ENCODE results near the gene ZNF33A.
A peak's percentile ranks its signal among the peaks of the same experiment; 100 is the strongest.
"Not testable (repeated sequence)": the region's sequence is repeated elsewhere in the genome, so short reads cannot be mapped to it uniquely, and the experiment has no call there.

The ZNF33A gene

GRCh38 chr10:38045129-38045528 lies 34.7 kb downstream of the ZNF33A start:
- DNase-seq (ENCODE audit: low read depth) = no peak

DNA sequence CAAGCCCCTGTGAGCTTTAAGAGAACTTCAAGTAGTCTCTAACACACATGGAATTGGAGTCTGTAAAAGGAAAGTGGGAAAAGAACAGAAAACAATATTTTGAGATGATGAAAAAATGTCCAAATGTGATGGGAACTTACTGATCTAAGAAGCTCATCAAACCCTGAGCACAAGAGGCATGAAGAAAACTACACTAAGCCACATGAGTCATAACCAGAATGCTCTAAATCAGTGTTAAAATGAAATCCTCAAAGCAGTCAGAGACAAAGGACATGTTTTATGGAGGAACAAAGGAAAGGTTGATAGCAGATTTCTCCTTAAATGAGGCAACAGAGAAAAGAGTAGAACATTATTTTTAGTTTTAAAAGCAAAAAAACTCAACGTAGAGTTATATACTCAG lies 37.2 kb downstream of the ZNF33A start:
- no peak for DNase-seq (ENCODE audit: low read depth)

DNA sequence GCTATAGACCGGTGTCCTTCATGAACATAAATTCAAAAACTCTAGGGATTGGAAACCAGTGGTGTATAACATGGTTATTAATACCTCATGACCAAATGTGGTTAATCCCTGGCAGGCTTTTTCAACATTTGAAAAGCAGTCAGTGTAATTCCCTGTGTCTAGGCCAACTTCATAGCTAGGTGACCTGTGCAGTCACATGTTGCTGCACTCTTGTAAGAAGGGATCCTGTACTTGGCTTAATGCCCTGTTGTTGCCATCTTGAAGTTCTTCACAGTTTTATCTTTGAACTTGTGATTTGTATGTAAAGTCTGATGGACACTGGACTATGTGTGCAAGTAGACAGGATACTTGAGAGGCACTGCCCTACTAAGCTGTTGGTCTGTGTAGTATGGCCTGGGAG lies 39.7 kb downstream of the ZNF33A start:
- DNase-seq (ENCODE audit: low read depth) = no peak

DNA sequence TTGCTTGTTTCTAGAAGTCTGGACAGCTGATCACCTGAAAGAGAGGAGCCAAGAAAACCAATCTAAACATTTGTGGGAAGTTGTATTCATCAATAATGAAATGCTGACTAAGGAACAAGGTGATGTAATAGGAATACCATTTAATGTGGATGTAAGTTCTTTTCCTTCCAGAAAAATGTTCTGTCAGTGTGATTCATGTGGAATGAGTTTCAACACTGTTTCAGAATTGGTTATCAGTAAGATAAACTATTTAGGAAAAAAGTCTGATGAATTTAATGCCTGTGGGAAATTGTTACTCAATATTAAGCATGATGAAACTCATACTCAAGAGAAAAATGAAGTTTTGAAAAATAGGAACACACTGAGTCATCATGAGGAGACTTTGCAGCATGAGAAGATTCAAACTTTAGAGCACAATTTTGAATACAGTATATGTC lies 43.9 kb downstream of the ZNF33A start:
- no peak for DNase-seq (ENCODE audit: low read depth)

GRCh38 chr10:38055274-38055894 lies 44.9 kb downstream of the ZNF33A start:
- DNase-seq (ENCODE audit: low read depth) = not testable (repeated sequence)

DNA sequence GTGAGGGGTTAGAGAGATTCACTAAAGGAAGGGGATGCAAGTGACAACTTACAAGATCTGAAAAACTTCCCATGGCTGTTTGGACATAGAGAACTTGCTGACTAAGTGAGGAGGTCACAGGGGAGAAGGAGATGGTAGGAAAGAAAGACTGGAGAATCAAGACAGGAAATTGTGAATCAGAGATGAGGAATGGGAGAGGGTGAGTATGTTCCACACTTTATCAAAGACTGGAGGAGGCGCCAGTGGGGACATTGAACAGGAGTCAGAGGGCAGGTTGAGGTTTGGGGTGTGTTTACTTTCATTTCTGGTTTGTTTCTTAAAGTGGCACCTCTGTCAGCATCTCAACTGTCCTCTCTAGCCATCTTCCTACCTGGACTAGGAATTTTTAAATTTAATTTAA lies 59.2 kb downstream of the ZNF33A start:
- not testable (repeated sequence) for DNase-seq (ENCODE audit: low read depth)

DNA sequence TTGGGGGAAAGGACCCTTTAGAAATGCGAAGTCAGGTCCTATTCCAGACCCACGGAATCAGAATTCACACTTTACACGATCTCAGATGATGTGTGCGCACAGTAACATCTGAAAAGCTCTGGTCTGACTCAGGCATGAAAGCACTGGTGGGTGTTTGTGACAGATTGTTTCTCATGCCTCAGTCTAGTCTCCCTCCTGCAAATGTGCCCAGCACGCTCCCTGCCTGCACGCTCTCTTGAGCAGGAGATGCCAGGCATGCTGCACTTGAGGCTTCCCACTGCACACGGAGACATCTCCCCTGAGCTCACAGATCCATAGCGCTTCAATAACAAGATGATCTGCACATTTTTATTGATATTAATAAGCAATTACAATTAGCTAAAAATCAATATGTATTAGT lies 60.0 kb downstream of the ZNF33A start:
- DNase-seq (ENCODE audit: low read depth) = no peak

GRCh38 chr10:38072552-38072951 lies 62.1 kb downstream of the ZNF33A start:
- no peak for DNase-seq (ENCODE audit: low read depth)

- no peak for DNase-seq (ENCODE audit: low read depth)
These were observed 66.2 kb downstream of the ZNF33A start for GRCh38 chr10:38076687-38077086.

DNA sequence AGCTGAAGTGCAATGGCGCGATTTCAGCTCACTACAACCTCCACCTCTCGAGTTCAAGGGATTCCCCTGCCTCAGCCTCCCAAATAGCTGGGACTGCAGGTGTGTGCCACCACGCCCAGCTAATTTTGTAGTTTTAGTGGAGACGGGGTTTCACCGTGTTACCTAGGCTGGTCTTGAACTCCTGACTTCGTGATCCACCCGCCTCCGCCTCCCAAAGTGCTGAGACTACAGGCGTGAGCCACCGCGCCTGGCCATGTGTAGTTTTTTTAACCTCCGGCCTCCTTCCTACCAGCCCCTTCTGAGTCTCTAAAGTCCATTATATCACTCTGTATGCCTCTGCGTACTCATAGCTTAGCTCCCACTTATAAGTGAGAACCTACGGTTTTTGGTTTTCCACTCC lies 82.8 kb downstream of the ZNF33A start:
- not testable (repeated sequence) for DNase-seq (ENCODE audit: low read depth)

GRCh38 chr10:38093816-38094157 lies 83.3 kb downstream of the ZNF33A start:
- no peak for DNase-seq (ENCODE audit: low read depth)

DNA sequence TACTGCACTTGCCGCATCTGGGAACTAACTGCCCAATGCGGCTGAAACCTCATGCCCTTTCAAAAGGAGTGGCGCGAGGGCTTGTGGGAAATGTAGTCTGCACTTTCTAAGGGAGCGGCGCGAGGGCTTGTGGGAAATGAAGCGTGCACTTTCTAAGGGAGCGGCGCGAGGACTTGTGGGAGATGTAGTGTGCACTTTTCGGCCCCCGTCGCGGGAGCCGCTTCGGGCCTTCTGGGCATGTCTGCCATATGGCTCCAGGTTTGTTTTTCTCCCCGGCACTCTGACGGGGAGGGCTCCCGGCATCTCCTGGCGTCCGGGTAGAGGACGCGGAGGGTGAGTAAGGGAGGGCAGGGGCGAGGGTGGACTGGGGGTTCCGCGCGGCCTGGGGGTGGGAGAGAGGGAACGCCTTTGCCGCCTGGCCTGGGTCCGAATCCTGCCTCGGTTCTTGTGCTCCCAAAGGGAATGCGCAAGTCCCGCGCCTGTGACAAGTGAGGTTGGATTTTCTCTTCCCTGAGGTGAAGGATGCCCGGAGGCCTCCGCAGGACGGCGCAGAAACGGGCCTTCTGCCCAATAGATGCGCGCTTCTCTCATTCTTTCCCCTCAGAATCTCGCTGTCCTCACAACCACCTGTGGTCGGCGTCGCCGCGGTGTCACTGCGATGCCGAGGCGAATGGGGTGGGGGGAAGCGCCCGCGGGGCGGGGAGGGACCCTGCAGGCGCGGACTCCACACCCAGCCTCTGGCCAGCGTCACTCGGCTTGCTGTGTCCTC lies 83.9 kb downstream of the ZNF33A start, which contains the start of gene ZNF37A:
TSS of gene ZNF37A (plus strand) at position 180 of the 769 bp plus-strand sequence. CDS start 2,281 bp downstream, outside the sequence.
- DNase-seq (ENCODE audit: low read depth) = peak; percentile 60

DNA sequence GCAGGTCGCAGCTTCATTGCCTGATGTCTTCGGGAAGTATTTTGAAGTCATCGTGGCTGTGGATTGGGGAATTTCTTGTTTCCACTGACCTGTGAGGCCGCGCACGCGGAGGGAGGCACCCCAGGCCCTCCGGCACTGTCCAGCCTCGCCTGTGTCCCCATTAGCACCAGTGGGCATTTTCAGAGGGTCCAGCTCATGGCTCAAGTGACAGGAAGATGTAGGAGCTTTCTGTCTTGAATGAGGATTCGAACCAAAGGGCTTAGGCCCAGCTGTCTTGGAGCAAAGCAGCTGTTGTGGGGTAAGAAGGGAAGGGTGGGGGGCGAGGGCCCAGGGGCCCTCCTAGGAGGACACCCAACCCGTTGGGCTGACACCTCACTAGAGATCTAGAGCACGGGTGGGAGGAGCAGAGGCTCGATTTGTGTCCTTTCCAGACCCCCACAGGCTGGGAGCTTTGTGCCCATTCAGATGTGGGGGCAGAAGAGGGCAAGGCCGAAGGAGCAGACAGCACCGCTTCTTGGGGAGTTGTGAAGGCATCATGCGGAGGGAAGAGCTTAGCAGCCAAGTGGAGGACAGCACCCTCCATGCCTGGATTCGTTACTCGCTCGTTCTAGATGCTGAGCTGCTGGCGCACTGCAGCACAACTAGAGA lies 84.6 kb downstream of the ZNF33A start:
- no peak for DNase-seq (ENCODE audit: low read depth)

GRCh38 chr10:38102880-38103279 lies 92.4 kb downstream of the ZNF33A start:
- no peak for DNase-seq (ENCODE audit: low read depth)

GRCh38 chr10:38103756-38104155 lies 93.3 kb downstream of the ZNF33A start:
- no peak for DNase-seq (ENCODE audit: low read depth)

DNA sequence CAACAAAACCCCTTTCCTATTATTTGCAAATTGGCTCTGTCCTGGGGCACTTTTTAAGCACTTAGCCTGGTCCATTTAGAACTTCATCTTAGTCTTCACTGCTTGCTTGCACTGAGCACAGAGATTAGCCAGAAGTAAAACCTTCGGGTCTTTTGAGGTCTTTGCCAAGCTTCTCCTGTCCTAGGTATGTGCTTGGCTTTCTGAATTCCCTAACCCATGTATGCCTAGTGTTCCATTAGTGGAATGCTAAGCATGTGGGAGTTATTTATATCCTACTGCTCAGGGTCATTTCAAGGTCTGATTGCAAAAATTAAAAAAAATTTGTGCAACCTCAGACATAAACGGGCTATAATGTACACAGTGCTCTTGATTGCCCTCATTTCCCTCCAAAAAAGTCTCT lies 101.7 kb downstream of the ZNF33A start:
- no peak for DNase-seq (ENCODE audit: low read depth)
